Prostate gland (tissue), 2 donors: Measurements from ENCODE around the gene GRIN2A. TPM values are rescaled to one million over a fixed set of nuclear protein-coding genes. Genes with fewer than 3 reads are reported as not detected.

Source experiments
- DNase-seq: peaks from one replicate; pipeline ENCODE4 v3.0.0-alpha.2; 2019; ENCODE audit warnings: low spot score
- H3K27ac ChIP-seq, 2 donors: fragments of 200-600 bp; sonication (generic); 2 replicates each; pipeline ENCODE4 v1.5.1; 2017 to 2019
- H3K27me3 ChIP-seq: fragments of 200-600 bp; sonication (generic); replicated peaks from 2 replicates; pipeline ENCODE4 v1.5.1; 2019; ENCODE audit not compliant: insufficient read depth
- H3K36me3 ChIP-seq, 2 donors: fragments of 200-600 bp; sonication (generic); 1 replicate in 1 of 2; 2 replicates in 1 of 2; pipeline versions ENCODE4 v1.5.1 to v1.8.1; 2017 to 2019
- H3K4me1 ChIP-seq: fragments of 200-600 bp; sonication (generic); replicated peaks from 2 replicates; pipeline ENCODE4 v1.5.1; 2019
- H3K4me3 ChIP-seq, 2 donors: fragments of 200-600 bp; sonication (generic); 2 replicates each; pipeline ENCODE4 v1.5.1; 2017 to 2019
- H3K9me3 ChIP-seq: fragments of 200-600 bp; sonication (generic); 2 replicates; pipeline ENCODE4 v1.5.1; 2017
- CTCF ChIP-seq, 4 experiments: fragments of 200-600 bp in 2 of 4; fragments of 450-650 bp in 2 of 4; sonication (generic) in 2 of 4; IDR thresholded peaks; 1 replicate in 3 of 4; 2 replicates in 1 of 4; pipeline ENCODE4 v1.5.1; 2016 to 2019; ENCODE audit warnings: antibody characterized with exemption in 4 of 4, mild to moderate bottlenecking in 2 of 4, moderate library complexity in 2 of 4
- POLR2A ChIP-seq: fragments of 450-650 bp; IDR thresholded peaks from one replicate; pipeline ENCODE4 v1.6.1; 2016; ENCODE audit warnings: antibody characterized with exemption, mild to moderate bottlenecking
- POLR2AphosphoS5 ChIP-seq: sonication (generic); formaldehyde crosslinking; IDR thresholded peaks from one replicate; pipeline ENCODE4 v1.6.1; 2017; ENCODE audit warnings: antibody characterized with exemption
- WGBS: methylation state at CpG from one replicate; pipeline ENCODE4 v1.1.5; 2018; 5-methylcytosine and 5-hydroxymethylcytosine counted together
- intact Hi-C: fragments of 100-400 bp; cut with DNase I; formaldehyde crosslinking; loops from one replicate; pipeline ENCODE4 v1.14.2; 2022
- total RNA-seq, 2 donors: library from RNA; depleted of rRNA; stranded (reverse); fragments of >200 nt; gene quantifications; one replicate each; pipeline ENCODE4 v1.1.0, GENCODE V29; 2016

Gene GRIN2A
- total RNA-seq, 2 donors from 2014 or later, result 0.23 to 11.4 TPM

GRCh38 chr16:10087151-10087550 lies 95.1 kb downstream of the GRIN2A start:
- no peak overlapping the region for H3K4me3 ChIP-seq
- intact Hi-C loops, result no loop called here
- no peaks in the 10 kb centered on the region for H3K36me3 ChIP-seq
- WGBS, result 84% methylated on average over 4 of the region's 4 CpGs
- no peaks in the 10 kb centered on the region for H3K9me3 ChIP-seq
- no peaks in the 10 kb centered on the region for H3K4me1 ChIP-seq
- no peaks in the 10 kb centered on the region for H3K27me3 ChIP-seq
- no peak for TF ChIP-seq POLR2A
- no peak for TF ChIP-seq POLR2AphosphoS5
- no peak for TF ChIP-seq CTCF (IDR thresholded peaks at IDR 0.05)
- no peak for DNase-seq
- no peak overlapping the region for H3K27ac ChIP-seq

GRCh38 chr16:10086620-10087019 lies 95.6 kb downstream of the GRIN2A start:
- no peaks in the 10 kb centered on the region for H3K4me1 ChIP-seq
- intact Hi-C loops, result no loop called here
- no peak overlapping the region for H3K4me3 ChIP-seq
- no peak for DNase-seq
- no peak overlapping the region for H3K27ac ChIP-seq
- H3K27me3 ChIP-seq, result no peaks in the 10 kb centered on the region
- 46% methylated on average over 3 of the region's 3 CpGs for WGBS
- H3K9me3 ChIP-seq, result no peaks in the 10 kb centered on the region
- H3K36me3 ChIP-seq, result no peaks in the 10 kb centered on the region
- TF ChIP-seq POLR2AphosphoS5 (no peak), CTCF (IDR thresholded peaks at IDR 0.05) (no peak), POLR2A (no peak)

- intact Hi-C loops, result no loop called here
- H3K27ac ChIP-seq, result no peak overlapping the region
- no peak for TF ChIP-seq CTCF (IDR thresholded peaks at IDR 0.05)
- no peak for TF ChIP-seq POLR2A
- TF ChIP-seq POLR2AphosphoS5, result no peak
- no peaks in the 10 kb centered on the region for H3K9me3 ChIP-seq
- 71% methylated on average over 6 of the region's 6 CpGs for WGBS
- no peak overlapping the region for H3K4me3 ChIP-seq
- no peaks in the 10 kb centered on the region for H3K27me3 ChIP-seq
- H3K4me1 ChIP-seq, result no peaks in the 10 kb centered on the region
- no peaks in the 10 kb centered on the region for H3K36me3 ChIP-seq
- no peak for DNase-seq
Measured at GRCh38 chr16:10085078-10085798, 97.0 kb downstream of the GRIN2A start.

GRCh38 chr16:10083301-10083700 lies 98.9 kb downstream of the GRIN2A start:
- Histone ChIP-seq H3K9me3 (no peaks in the 10 kb centered on the region), H3K4me1 (no peaks in the 10 kb centered on the region), H3K36me3 (no peaks in the 10 kb centered on the region), H3K4me3 (no peak overlapping the region), H3K27ac (no peak overlapping the region), H3K27me3 (no peaks in the 10 kb centered on the region)
- TF ChIP-seq CTCF (IDR thresholded peaks at IDR 0.05) (no peak), POLR2A (no peak), POLR2AphosphoS5 (no peak)
- 59% methylated on average over 4 of the region's 5 CpGs for WGBS
- no peak for DNase-seq
- intact Hi-C loops, result no loop called here
